HG02678 (cell line): ENCODE measurements around the gene BRAP.
"Not testable (repeated sequence)": the region's sequence is repeated elsewhere in the genome, so short reads cannot be mapped to it uniquely, and the experiment has no call there.

Experiments used
- ATAC-seq: cut with Tn5 transposase; IDR thresholded peaks from one replicate; pipeline ENCODE4 v1.9.1; 2021; ENCODE audit warnings: mild to moderate bottlenecking, moderate library complexity; ENCODE audit not compliant: unreplicated experiment

Gene BRAP

DNA sequence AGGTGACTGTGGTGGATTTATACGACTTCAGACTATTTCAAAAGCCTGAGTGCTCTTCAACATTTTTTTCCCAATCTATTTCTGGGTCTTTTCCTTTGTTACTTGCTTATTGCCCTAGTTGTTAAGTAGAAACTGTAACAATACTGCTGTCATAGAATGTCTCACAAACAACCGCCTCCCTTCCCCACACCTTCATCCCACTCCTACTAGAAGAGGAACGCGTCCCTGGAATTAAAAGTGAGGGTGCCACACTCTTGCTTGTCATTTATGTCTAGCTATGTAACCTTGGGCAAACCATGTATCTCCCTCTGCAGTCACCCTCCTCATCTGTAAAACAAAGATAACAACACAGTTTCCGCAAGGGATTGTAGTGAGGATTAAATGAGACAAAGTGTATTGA lies 8.6 kb downstream of the BRAP start:
- no peak for ATAC-seq

DNA sequence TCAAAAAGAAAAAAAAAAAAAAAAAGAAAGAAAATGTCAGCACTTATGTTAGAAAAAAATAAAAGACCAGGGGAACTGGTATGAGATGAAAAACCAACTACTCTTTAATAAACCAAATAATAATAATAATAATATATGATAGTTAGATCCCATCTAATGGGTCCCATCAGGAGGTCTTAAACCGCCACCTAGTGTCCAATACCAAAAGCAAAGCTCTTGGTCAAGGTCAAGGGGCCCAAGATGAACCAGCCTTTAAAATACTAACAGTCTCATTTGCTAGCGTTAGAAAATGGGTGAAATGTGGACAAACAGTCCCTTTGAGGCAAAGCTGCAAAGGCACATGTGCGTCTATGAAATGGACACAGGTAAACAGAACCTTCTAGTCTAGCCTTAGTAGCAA lies 12.3 kb downstream of the BRAP start:
- ATAC-seq, result no peak

DNA sequence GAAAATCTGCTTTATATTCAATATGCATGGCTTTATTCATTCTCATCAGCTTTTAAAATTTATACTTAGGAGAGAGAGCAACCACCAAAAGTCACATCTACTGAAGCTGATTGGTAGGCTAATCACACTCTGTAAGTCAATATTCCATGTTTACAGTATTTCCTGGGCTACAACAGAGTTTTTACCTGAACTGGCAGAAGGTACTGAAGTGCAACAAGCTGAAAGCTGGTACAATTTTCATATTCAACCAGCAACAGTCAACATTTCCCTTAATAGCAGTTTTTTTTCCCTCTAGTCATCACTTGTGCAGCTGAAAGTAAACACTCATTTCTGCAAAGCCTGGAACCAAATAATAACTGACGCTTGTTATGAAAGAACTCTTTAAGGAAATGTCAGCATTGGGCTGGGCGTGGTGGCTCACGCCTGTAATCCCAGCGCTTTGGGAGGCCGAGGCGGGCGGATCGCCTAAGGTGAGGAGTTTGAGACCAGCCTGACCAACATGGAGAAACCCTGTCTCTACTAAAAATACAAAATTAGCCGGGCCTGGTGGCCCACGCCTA lies 12.9 kb downstream of the BRAP start:
- ATAC-seq, result no peak

DNA sequence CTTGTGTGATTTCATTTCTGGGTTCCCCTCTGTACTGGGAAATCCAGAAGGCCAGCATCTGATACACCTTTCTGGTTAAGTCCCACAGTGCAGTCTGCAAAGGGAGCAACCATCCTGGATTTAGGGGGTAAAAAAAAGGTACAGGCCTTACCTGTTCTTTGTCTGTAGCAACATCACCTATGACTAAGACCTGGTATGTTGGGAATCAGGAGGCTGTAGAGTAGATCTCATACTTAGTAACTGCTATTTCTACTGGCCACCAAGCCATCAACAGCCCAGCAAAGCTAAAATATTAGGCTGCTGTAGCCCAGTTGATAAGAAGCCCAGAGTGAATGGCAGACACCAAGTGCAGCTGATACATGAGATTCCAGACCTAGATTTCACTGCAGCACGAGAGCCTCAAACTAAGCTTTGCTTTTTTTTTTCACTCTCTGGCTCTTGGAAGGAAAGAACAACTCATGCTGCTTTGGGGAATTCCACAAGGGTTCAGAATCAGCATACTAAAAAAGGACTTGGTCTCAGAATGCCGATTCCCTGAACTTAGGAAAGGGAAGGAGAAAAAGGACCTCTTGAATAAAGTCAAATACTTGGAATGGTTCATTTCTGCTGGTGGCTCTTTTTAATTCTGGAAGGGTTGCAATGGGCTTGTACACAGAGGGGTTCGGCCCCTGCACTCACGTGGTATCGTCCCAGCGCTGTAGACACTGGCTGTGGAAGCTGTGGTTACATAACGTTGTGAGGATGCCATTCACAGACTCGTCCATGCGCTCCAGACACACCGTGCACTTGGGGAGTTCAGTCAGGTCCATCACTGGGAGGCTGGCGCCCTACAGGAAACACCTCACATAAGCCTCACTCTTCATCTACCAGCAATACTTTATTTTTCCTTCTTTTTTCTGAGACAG lies 20.5 kb downstream of the BRAP start:
- ATAC-seq, result no peak

DNA sequence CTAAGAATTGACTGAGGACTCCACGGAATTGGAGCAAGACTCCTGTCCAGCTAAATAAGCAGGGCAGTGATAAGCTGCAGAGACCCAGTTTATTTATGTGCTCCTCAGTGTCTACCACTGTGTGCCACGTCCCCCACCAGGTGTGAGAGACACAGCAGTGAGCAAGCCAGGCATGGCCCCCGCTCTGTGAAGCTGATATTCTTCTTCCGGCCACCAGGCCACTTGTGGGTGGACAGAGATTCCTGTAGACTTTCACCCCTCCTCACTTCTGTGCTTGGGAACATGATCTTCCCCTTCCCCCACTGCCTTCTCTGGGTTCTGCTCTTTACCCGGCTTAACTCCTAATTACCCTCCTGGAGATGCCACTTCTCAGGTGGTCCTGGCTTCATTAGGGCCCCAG lies 21.3 kb downstream of the BRAP start:
- no peak for ATAC-seq

DNA sequence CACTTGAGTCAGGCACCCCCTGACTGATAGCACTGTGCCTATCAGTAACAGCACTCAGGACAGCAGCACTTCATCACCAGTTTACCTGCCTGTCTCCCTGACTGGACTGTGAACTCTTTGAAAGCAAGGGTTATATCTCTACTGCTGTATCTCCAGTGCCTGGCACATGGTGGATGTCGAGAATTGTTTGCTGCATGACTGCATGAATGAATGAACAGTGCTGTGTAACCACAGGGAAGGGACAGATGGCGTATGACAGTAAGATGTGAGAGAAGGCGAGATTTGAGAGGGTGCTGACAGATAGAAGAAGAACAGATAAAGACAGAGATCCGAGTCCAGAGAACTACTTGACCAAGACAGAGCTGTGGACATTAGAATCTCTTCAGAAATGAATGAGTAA lies 29.7 kb downstream of the BRAP start:
- no peak for ATAC-seq

DNA sequence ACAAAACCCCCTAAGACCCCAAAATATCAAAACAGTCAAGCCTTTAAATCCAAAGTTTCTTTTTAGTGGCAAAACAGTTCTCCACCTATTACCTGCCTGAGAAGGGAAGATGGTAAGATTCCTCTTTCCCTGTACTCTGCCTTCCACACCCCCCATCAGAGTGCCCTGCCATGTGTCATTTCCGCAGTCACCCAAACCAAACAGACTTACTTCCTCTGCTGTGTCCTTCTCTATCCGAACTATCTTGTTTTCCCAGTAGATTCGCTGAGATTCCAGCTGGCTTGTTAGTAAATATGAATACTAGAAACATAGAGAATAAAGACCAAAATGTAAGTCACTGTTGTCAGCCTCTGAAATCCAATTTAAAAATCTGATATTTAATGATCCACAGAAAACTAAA lies 30.4 kb downstream of the BRAP start:
- ATAC-seq, result no peak

DNA sequence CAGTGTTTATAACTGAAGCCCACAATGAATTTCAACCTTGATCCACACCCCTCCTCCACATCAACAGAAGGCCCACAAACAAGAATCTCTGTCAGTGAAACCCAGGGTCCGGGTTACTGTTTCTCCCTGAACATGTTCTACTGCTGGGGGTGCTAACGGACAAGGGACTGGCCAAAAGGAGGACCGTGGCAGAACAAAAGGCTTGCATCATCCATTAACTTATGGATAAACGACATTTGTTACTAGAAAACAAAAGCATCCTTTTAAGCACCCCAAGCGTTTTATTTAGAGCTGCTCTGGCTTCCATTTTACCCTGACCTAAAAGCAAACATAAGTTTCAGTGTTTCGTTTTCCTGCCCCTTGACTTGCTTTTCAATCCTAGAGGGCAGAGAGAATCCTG lies 32.2 kb downstream of the BRAP start:
- ATAC-seq, result no peak

DNA sequence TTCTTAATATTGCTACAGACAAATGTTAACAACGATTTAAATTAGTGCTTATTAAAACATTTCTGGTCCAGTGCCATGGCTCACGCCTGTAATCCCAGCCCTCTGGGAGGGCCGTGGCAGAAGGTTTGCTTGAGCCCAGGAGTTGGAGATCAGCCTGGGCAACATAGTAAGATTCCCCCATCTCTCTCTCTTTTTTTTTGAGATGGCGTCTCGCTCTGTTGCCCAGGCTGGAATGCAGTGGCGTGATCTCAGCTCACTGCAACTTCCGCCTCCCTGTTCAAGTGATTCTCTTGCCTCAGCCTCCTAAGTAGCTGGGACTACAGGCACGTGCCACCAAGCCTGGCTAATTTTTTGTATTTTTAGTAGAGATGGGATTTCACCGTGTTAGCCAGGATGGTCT lies 33.2 kb downstream of the BRAP start:
- not testable (repeated sequence) for ATAC-seq

DNA sequence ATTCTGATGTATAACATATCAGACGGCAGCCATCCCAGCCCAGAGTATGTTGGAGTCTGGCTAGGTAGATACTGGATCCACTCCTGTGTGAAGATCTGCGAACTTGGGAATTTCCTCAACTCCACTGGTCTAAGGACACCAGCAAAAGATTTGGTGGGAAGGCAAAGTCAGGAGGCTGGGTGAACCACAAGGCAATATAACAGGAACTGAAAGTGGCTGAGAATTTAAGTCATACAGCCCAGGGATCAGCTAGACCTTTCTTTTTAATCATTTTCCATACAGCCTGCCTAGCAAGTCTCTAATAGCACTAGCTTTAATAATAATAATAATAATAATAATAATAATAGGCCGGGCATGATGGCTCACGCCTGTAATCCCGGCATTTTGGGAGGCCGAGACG lies 34.8 kb downstream of the BRAP start:
- no peak for ATAC-seq

DNA sequence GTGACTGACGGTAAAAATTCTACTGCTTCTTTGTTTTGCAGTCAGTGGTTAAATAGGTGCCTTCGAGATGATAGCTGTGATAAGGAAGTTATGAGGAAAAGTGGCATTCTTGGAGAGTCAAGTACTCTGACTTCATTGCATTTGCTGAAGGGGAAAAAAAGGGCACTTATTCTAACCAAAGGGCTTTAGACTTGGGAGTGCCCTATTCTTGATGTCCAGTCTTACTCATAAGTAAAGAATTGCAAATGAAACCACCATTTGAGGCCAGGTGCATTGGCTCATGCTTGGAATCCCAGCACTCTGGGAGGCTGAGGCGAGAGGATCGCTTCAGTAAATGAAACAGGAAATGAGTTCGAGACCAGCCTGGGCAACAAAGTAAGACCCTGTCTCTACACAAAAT lies 40.3 kb downstream of the BRAP start:
- ATAC-seq, result no peak

DNA sequence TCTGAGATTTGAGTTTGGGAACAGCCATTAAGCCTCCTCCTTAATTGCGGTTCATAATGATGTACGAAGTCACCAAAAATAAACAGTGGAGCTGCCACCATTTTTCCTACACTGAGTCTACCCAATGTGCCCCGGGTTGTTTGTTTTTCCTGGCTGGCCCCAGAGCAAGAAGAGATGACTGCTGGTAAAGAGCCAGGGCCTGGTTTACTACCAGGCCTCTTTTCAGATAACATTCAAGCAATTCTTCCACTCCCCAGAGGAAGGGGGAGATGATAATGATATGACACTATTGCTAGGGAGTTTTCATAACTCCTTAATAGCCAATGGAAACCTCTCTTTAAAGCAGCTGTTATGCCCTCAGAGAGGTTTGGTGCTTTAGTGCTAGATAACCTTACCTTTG lies 42.3 kb downstream of the BRAP start:
- ATAC-seq, result no peak

DNA sequence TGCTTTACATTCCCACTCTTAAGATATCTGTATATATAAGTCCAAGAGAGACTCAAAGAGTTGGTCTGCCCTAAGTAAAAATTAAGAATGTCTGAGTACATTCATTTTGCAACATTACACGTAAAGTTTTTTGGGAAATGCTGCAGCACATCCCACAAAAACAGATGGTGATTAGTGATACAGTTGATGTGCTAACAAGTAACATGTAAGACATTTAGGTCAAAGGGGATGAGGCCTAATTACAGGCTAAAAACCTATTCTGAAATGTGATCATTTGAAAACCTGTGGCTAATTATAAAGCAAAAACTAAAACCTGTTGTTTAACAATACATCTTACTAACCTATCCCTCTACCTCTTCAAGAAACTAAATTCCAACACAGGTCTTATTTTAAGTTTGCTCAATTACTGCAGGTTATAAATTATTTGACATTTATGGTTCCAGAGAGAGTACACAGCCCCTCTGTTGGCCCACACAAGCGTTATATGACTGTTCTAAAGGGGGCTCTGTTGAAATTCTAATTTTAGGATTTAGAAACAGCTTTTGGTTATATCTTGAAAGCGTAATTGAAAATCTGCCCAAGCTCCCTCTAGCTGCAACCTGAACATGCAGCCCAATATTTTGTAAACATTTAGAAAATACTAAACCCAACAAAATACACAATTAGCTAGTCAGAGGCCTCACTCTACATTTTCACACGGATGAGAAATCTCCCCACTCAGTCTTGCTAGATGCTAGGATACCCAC lies 42.9 kb downstream of the BRAP start:
- no peak for ATAC-seq

DNA sequence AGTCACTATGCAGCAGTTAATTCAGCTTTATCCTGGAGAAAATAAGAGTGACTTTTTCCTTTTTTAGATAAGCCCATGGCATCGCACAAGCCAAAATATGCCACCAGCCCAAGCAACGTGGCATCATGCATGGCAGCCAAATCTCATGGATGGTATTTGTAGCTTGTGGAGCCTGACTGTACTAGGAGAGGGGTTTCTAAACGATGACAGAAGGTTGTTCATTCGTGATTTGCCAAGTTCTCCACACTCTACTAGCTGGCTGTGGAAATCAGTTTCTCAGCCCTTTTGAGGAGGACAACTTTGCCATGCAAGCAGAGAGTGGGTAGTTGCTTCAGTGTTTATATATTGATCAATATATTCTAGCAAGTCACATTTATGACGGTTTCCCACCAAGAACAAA lies 45.2 kb downstream of the BRAP start:
- no peak for ATAC-seq

DNA sequence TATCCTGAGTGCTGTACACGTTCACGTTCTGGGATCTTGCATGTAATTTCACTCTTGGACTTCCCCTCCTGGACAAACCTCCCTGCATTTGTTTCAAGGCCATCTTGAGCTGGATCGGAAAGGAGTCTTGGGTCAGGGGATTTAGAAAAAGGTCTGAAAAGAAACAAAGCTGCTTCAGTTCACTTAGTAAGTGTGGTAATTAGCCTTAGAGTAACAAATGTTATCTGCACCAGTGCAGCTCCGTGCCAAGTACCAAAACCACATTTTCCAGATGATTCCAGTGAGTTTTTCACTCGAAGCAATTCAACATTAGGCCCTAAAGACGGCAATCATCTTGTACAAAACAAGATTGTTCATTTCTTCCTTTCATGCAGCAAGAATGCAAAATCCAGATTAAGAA lies 47.2 kb downstream of the BRAP start:
- no peak for ATAC-seq

DNA sequence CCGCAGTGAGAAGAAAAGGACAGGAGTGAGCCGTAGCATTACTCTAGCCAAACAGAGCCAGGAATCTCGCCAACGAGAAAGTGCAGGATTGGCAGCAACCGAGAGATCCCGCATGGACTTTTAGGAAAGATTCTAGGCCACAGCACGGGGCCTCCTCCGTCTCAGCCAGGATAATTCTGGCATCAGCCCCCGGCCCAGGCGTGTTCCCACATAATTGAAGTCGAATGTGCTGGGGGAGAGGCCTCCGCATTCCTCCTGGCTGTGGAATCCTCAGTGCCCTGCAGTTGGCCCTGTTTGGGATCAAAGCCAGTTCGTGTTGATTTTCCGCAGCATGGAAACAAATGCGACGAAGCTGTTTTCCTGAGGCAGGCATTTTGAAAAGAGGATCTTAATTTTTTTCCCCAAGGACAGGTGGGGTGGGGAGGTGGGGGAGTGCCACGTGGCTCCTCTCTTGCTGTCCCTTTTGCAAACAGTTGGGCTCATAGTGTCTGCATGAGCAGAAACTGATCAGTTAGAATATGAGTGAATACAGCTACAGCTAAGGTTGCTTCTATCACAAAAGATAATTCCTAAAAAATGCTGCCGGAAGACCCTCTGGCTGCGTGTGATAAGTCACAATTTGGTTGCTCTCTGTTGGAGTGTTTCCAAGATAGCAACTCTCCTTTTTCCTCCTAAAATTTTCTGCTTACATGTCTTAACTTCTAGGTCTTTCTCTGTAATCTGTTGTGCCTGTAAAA lies 49.4 kb downstream of the BRAP start:
- ATAC-seq, result no peak

DNA sequence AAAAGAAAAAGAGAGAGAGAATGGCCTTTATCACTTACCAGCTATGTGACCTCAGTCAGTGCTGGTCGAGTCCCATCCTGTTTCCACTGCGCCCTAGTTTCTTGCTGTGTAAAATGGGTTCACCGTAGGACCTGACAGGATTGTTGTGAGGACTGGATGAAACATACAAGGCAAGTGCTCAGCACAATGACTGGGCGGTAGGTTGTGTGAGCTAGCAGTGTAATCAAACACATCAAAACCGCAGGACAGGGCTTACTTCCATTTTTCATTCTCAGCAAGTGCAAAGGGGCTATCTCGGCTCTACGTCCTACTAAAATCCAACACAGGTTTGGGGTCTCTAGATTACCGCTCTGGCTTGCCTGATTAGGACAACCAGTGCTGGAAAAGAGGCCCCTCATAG lies 50.2 kb downstream of the BRAP start:
- no peak for ATAC-seq

DNA sequence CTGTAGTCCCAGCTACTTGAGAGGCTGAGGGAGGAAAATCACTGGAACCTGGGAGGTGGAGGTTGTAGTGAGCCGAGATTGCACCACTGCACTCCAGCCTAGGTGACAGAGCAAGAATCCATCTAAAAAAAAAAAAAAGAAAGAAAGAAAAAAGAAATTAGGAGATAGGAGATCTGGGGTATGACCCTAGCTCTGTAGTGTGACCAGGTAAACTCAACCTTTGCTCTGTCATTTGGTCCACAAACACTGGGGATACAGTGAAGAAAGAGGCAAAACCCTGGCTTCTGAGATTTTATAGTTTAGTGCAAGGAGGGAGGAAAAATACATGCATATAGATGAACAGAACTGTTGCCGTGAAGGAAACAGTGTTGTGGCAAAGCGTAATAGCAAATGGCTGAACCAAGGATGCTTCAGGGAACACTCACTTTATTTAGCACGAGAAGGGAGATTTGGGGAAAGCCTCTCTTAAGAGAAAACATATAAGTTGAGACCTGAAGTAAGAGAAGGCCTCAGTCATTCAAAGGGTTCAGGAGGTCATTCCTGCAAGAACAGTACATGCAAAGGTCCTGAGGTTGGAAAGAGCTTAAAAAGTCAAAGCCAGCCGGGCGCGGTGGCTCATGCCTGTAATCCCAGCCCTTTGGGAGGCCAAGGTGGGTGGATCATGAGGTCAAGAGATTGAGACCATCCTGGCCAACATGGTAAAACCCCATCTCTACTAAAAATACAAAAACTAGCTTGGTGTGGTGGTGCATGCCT lies 57.1 kb downstream of the BRAP start:
- no peak for ATAC-seq

DNA sequence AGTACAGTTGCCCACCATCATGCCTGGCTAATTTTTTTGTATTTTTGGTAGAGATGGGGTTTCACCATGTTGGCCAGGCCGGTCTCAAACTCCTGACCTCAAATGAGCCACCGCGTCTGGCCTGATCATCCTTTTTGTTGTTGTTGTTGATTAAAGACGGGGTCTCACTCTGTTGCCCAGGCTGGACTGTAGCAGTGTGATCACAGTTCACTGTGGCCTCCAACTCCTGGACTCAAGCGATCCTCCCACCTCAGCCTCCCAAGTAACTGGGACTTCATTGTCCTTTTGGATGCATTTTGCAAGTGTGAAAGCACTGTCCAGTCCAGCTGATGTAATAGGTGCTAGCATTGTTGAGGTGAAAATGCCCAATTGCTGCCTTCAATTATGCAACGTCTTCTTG lies 59.5 kb downstream of the BRAP start:
- no peak for ATAC-seq

DNA sequence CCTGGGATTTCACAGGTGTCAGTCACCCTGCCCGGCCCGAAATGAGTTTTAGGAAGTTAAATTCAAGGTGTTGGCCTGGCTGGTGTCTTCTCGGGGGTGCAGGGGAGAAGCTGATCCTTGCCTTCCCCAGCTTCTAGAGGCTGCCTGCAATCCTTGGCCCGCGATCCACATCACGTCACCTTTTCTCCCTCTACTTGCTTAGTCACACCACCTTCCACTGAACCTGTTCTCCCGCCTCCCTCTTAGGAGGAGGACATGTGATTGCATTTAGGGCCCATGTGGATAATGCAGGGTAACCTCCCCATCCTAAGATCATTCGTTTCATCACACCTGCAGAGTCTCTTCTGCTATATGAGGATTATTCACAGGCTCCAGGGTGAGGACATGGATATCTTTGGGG lies 61.2 kb downstream of the BRAP start:
- ATAC-seq, result no peak

DNA sequence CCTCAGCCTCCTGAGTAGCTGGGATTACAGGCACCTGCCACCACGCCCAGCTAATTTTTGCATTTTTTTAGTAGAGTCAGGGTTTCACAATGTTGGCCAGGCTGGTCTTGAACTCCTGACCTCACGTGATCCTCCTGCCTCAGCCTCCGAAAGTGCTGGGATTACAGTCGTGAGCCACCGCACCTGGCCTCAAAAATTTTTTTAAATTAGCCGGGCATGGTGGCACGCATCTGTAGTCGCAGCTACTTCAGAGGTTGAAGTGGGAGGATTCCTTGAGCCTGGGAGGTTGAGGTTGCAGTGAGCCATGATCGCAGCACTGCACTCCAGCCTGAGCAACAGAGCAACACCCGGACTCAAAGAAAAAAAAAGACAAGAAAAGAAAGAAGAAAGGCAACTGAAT lies 67.9 kb downstream of the BRAP start:
- not testable (repeated sequence) for ATAC-seq
